HEK293 (cell line): ENCODE data around the gene HYAL4.
A peak's percentile ranks its signal among the peaks of the same experiment; 100 is the strongest.

Source experiments
- GLIS2 ChIP-seq: fragments of 450-650 bp; formaldehyde crosslinking; IDR thresholded peaks from 2 replicates; pipeline ENCODE4 v1.5.1; 2016; ENCODE audit warnings: missing biosample characterization, missing genetic modification characterization
- MYNN ChIP-seq: fragments of 450-650 bp; formaldehyde crosslinking; IDR thresholded peaks from 2 replicates; pipeline ENCODE4 v1.5.1; 2016; ENCODE audit warnings: missing biosample characterization, missing genetic modification characterization, borderline replicate concordance
- PATZ1 ChIP-seq: fragments of 450-650 bp; formaldehyde crosslinking; IDR thresholded peaks from 2 replicates; pipeline ENCODE4 v1.5.1; 2016; ENCODE audit warnings: missing biosample characterization, missing genetic modification characterization
- PBX3 ChIP-seq: sonication (generic); formaldehyde crosslinking; IDR thresholded peaks from 2 replicates; pipeline ENCODE4 v1.8.1; 2022; ENCODE audit warnings: mild to moderate bottlenecking, moderate library complexity, missing genetic modification reagents
- PRDM10 ChIP-seq: fragments of 450-650 bp; formaldehyde crosslinking; IDR thresholded peaks from 2 replicates; pipeline ENCODE4 v1.5.1; 2016; ENCODE audit warnings: missing biosample characterization, missing genetic modification characterization
- SP7 ChIP-seq: fragments of 450-650 bp; formaldehyde crosslinking; IDR thresholded peaks from 2 replicates; pipeline ENCODE4 v1.5.1; 2016; ENCODE audit warnings: missing biosample characterization, missing genetic modification characterization
- ZFP37 ChIP-seq: fragments of 450-650 bp; formaldehyde crosslinking; IDR thresholded peaks from 2 replicates; pipeline ENCODE4 v1.5.1; 2016; ENCODE audit warnings: missing biosample characterization, missing genetic modification characterization
- ZNF10 ChIP-seq: fragments of 450-650 bp; formaldehyde crosslinking; IDR thresholded peaks from 2 replicates; pipeline ENCODE4 v1.5.1; 2017; ENCODE audit warnings: missing biosample characterization, missing genetic modification characterization
- ZNF157 ChIP-seq: fragments of 450-650 bp; formaldehyde crosslinking; IDR thresholded peaks from 2 replicates; pipeline ENCODE4 v1.5.1; 2016; ENCODE audit warnings: missing biosample characterization, missing genetic modification characterization
- ZNF16 ChIP-seq: fragments of 450-650 bp; formaldehyde crosslinking; IDR thresholded peaks from 2 replicates; pipeline ENCODE4 v1.5.1; 2016; ENCODE audit warnings: low read depth, missing biosample characterization, missing genetic modification characterization
- ZNF24 ChIP-seq: fragments of 450-650 bp; formaldehyde crosslinking; IDR thresholded peaks from 2 replicates; pipeline ENCODE4 v1.5.1; 2016; ENCODE audit warnings: missing biosample characterization, missing genetic modification characterization
- ZNF292 ChIP-seq: fragments of 450-650 bp; formaldehyde crosslinking; IDR thresholded peaks from 2 replicates; pipeline ENCODE4 v1.5.1; 2016; ENCODE audit warnings: low read depth, missing biosample characterization, missing genetic modification characterization, borderline replicate concordance
- ZNF302 ChIP-seq: fragments of 450-650 bp; formaldehyde crosslinking; IDR thresholded peaks from 2 replicates; pipeline ENCODE4 v1.5.1; 2016; ENCODE audit warnings: missing biosample characterization, missing genetic modification characterization, low read depth
- ZNF362 ChIP-seq: fragments of 450-650 bp; formaldehyde crosslinking; IDR thresholded peaks from 2 replicates; pipeline ENCODE4 v1.5.1; 2016; ENCODE audit warnings: missing biosample characterization, missing genetic modification characterization
- ZNF366 ChIP-seq: fragments of 450-650 bp; formaldehyde crosslinking; conservative IDR thresholded peaks from 2 replicates; pipeline ENCODE4 v1.5.1; 2016; ENCODE audit warnings: missing biosample characterization, missing genetic modification characterization
- ZNF501 ChIP-seq: fragments of 450-650 bp; formaldehyde crosslinking; IDR thresholded peaks from 2 replicates; pipeline ENCODE4 v1.5.1; 2016; ENCODE audit warnings: missing biosample characterization, missing genetic modification characterization
- ZNF518A ChIP-seq: fragments of 450-650 bp; formaldehyde crosslinking; conservative IDR thresholded peaks from 2 replicates; pipeline ENCODE4 v1.5.1; 2016; ENCODE audit warnings: low read depth, missing biosample characterization, missing genetic modification characterization
- ZNF558 ChIP-seq: fragments of 450-650 bp; formaldehyde crosslinking; IDR thresholded peaks from 2 replicates; pipeline ENCODE4 v1.5.1; 2016; ENCODE audit warnings: missing biosample characterization, missing genetic modification characterization
- ZNF660 ChIP-seq: fragments of 450-650 bp; IDR thresholded peaks from 2 replicates; pipeline ENCODE4 v1.5.1; 2018; ENCODE audit warnings: missing biosample characterization, mild to moderate bottlenecking, missing genetic modification characterization
- ZNF664 ChIP-seq: fragments of 450-650 bp; formaldehyde crosslinking; IDR thresholded peaks from 2 replicates; pipeline ENCODE4 v1.5.1; 2016; ENCODE audit warnings: missing biosample characterization, missing genetic modification characterization
- ZSCAN16 ChIP-seq: fragments of 450-650 bp; formaldehyde crosslinking; IDR thresholded peaks from 2 replicates; pipeline ENCODE4 v1.5.1; 2016; ENCODE audit warnings: missing biosample characterization, missing genetic modification characterization

The HYAL4 gene

GRCh38 chr7:123797673-123798531 lies 47.1 kb upstream of the HYAL4 start (continued):
- TF ChIP-seq ZNF292 (tag by site-specific recombination): no peak
- TF ChIP-seq ZNF518A (tag by site-specific recombination): no peak; the same call in 1 of the 2 replicates
- TF ChIP-seq ZNF16: no peak
- no peak for TF ChIP-seq GLIS2 (tag by site-specific recombination)
- TF ChIP-seq ZNF501 (tag by site-specific recombination): peak; percentile 85
- no peak for TF ChIP-seq MYNN (tag by site-specific recombination)
- TF ChIP-seq ZNF660 (tag by site-specific recombination): peak; percentile 78
- TF ChIP-seq ZNF366 (tag by site-specific recombination): peak; percentile 79
- TF ChIP-seq PRDM10 (tag by site-specific recombination): peak; percentile 16; the same call in 1 of the 2 replicates
- TF ChIP-seq PBX3 (CRISPR knock-in tag): no peak
- TF ChIP-seq ZNF157: no peak
- 0 out of 2 replicates have a peak, but pooled peaks have one; percentile 30 for TF ChIP-seq ZNF362
- peak; percentile 68; the same call in 1 of the 2 replicates for TF ChIP-seq ZNF558 (tag by site-specific recombination)
- TF ChIP-seq ZSCAN16: 0 out of 2 replicates have a peak, but pooled peaks have one; percentile 63
- 0 out of 2 replicates have a peak, but pooled peaks have one; percentile 71 for TF ChIP-seq ZFP37
- peak; percentile 48; the same call in 1 of the 2 replicates for TF ChIP-seq ZNF24 (tag by site-specific recombination)
- peak; percentile 62; the same call in 1 of the 2 replicates for TF ChIP-seq ZNF10 (tag by site-specific recombination)
- peak; percentile 99 for TF ChIP-seq SP7
- TF ChIP-seq ZNF664 (tag by site-specific recombination): no peak
- TF ChIP-seq ZNF302 (tag by site-specific recombination): no peak
- peak; percentile 32; the same call in 1 of the 2 replicates for TF ChIP-seq PATZ1 (tag by site-specific recombination)
